HepG2 (cell line): ENCODE data around the gene HERPUD2. TPM values are rescaled to one million over a fixed set of nuclear protein-coding genes. Genes with fewer than 3 reads are reported as not detected.
A peak's percentile ranks its signal among the peaks of the same experiment; 100 is the strongest.

Source experiments
- ATF7-NPFF ChIP-seq: sonication (generic); formaldehyde crosslinking; IDR thresholded peaks from 2 replicates; pipeline ENCODE4 v1.8.1; 2023; ENCODE audit warnings: mild to moderate bottlenecking, low read depth, missing genetic modification reagents, moderate library complexity
- ATM ChIP-seq: fragments of 450-650 bp; IDR thresholded peaks from 2 replicates; pipeline ENCODE4 v1.7.1; 2017; ENCODE audit warnings: mild to moderate bottlenecking, borderline replicate concordance
- CBX1 ChIP-seq: IDR thresholded peaks from one replicate; pipeline ENCODE4 v1.6.1; 2016; ENCODE audit warnings: antibody characterized with exemption, low read depth
- CEBPG ChIP-seq: IDR thresholded peaks from 2 replicates; pipeline ENCODE4 v1.6.1; 2016
- GATAD2A ChIP-seq: IDR thresholded peaks from 2 replicates; pipeline ENCODE4 v1.6.1; 2016
- HOXA7 ChIP-seq: sonication (generic); formaldehyde crosslinking; IDR thresholded peaks from 2 replicates; pipeline ENCODE4 v1.8.1; 2022; ENCODE audit warnings: mild to moderate bottlenecking, missing genetic modification reagents, moderate library complexity
- KDM5A ChIP-seq: fragments of 200-600 bp; sonication (generic); IDR thresholded peaks from 2 replicates; pipeline ENCODE4 v1.7.0; 2018; ENCODE audit warnings: antibody characterized with exemption, mild to moderate bottlenecking, low read length, borderline replicate concordance
- MED1 ChIP-seq: sonication (generic); formaldehyde crosslinking; IDR thresholded peaks from 2 replicates; pipeline ENCODE4 v1.4.0; 2020; ENCODE audit warnings: missing genetic modification reagents
- PHF8 ChIP-seq: sonication (generic); formaldehyde crosslinking; IDR thresholded peaks from 2 replicates; pipeline ENCODE4 v1.5.0; 2020; ENCODE audit warnings: missing genetic modification reagents
- RFX5 ChIP-seq: IDR thresholded peaks from 2 replicates; pipeline ENCODE4 v1.6.1; 2011; ENCODE audit warnings: low read depth, low read length, improper control_type of control experiment
- RXRA ChIP-seq: sonication (generic); formaldehyde crosslinking; IDR thresholded peaks from 2 replicates; pipeline ENCODE4 v1.5.1; 2020; ENCODE audit warnings: missing genetic modification reagents
- SIN3B ChIP-seq: fragments of 150-350 bp; IDR thresholded peaks from 2 replicates; pipeline ENCODE4 v1.6.1; 2014; ENCODE audit warnings: low read length
- SKI ChIP-seq: fragments of 450-650 bp; IDR thresholded peaks from one replicate; pipeline ENCODE4 v1.6.1; 2018; ENCODE audit warnings: mild to moderate bottlenecking; ENCODE audit not compliant: partially characterized antibody
- SMAD3 ChIP-seq: sonication (generic); formaldehyde crosslinking; IDR thresholded peaks from 2 replicates; pipeline ENCODE4 v1.4.0; 2020; ENCODE audit warnings: missing genetic modification reagents
- SRSF4 ChIP-seq: fragments of 200-400 bp; formaldehyde crosslinking; IDR thresholded peaks from one replicate; pipeline ENCODE4 v1.6.1; 2018; ENCODE audit warnings: mild to moderate bottlenecking, low read depth, low read length, moderate library complexity; ENCODE audit not compliant: poor library complexity, severe bottlenecking
- SSRP1 ChIP-seq: IDR thresholded peaks from 2 replicates; pipeline ENCODE4 v1.6.1; 2016; ENCODE audit warnings: control low read depth
- ZNF30 ChIP-seq: sonication (generic); formaldehyde crosslinking; IDR thresholded peaks from 2 replicates; pipeline ENCODE4 v1.5.0; 2020; ENCODE audit warnings: mild to moderate bottlenecking, missing genetic modification reagents
- ZNF430 ChIP-seq: sonication (generic); formaldehyde crosslinking; IDR thresholded peaks from 2 replicates; pipeline ENCODE4 v1.9.0; 2021; ENCODE audit warnings: mild to moderate bottlenecking, missing genetic modification reagents
- ZSCAN21 ChIP-seq: sonication (generic); formaldehyde crosslinking; IDR thresholded peaks from 2 replicates; pipeline ENCODE4 v1.8.0; 2022; ENCODE audit warnings: mild to moderate bottlenecking, missing genetic modification reagents, moderate library complexity, borderline replicate concordance
- polyA plus RNA-seq, 8 experiments: library from polyadenylated mRNA; depleted of rRNA in 3 of 8; stranded (reverse) in 7 of 8; unstranded in 1 of 8; fragments of >200 nt; fragmentation: Illumina TruSeq in 4 of 8; extraction: Trizol in 4 of 8; gene quantifications; 2 replicates each; pipeline versions ENCODE4 v1.2.1 to v1.2.3, GENCODE V29; 2011 to 2016; ENCODE audit warnings: low read depth in 4 of 8, missing spikeins in 1 of 8, mixed read lengths in 1 of 8; ENCODE audit not compliant: insufficient read depth in 1 of 8
- total RNA-seq, 5 experiments: library from RNA; depleted of rRNA; stranded (reverse); fragments of >200 nt; fragmentation: Illumina TruSeq; extraction: Trizol; gene quantifications; 2 replicates each; pipeline ENCODE4 v1.2.3, GENCODE V29; 2016; ENCODE audit warnings: low read depth in 1 of 5
- TF ChIP-seq, protein P1 (sequence below): sonication (generic); formaldehyde crosslinking; IDR thresholded peaks from 2 replicates; pipeline ENCODE4 v1.8.0; 2022; ENCODE audit warnings: mild to moderate bottlenecking, missing genetic modification reagents
- TF ChIP-seq, protein P2 (sequence below): IDR thresholded peaks from 2 replicates; pipeline ENCODE4 v1.6.1; 2012; ENCODE audit warnings: low read length, improper control_type of control experiment
- TF ChIP-seq, protein P3 (sequence below): sonication (generic); formaldehyde crosslinking; IDR thresholded peaks from 2 replicates; pipeline ENCODE4 v1.4.0; 2020; ENCODE audit warnings: mild to moderate bottlenecking, missing genetic modification reagents

The HERPUD2 gene
- total and polyA plus RNA-seq, 2 of the 13 experiments (the other 11 are each of a cell fraction or from before 2014, with no cell fraction given): 10.7 to 38.6 TPM

DNA sequence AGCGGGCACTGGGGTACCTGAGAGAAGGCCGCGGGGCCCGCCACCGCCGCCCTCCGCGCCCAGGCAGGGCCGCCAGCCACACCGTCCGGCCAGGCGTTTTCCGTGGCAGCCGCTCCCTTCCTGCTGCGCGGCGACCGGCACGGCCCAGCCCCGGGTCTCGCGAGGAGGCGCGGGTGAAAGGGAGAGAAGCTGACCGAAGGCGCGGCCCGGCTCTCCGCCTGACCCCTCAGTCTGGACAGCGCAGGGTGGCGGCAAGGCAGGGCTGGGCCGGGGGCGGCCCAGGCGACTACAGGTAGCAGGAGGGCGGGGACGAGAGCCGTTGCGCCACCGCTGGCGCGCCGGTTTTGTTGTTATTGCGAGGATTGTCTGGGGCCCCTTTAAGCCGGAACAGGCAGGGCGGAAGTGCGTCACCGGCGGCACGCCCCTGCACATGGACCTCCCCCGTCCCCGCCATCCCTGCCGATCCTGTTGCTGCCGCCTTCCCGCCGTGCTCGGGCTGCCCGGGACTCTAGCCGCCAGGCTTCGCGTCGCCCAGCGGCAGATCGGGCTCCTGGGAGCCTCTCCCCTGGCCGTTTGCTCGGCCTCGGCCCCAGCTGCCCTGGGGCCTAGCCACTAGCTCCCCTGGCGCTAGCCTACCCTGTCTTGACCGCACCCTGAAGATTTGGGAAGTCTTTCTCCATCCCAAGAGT lies at the start of gene HERPUD2 (continued):
- no peak for TF ChIP-seq RFX5
- TF ChIP-seq SKI: peak; percentile 97
- TF ChIP-seq MED1 (CRISPR knock-in tag): peak; percentile 45; the same call in 1 of the 2 replicates
- no peak for TF ChIP-seq ATM
- TF ChIP-seq, protein P1, sequence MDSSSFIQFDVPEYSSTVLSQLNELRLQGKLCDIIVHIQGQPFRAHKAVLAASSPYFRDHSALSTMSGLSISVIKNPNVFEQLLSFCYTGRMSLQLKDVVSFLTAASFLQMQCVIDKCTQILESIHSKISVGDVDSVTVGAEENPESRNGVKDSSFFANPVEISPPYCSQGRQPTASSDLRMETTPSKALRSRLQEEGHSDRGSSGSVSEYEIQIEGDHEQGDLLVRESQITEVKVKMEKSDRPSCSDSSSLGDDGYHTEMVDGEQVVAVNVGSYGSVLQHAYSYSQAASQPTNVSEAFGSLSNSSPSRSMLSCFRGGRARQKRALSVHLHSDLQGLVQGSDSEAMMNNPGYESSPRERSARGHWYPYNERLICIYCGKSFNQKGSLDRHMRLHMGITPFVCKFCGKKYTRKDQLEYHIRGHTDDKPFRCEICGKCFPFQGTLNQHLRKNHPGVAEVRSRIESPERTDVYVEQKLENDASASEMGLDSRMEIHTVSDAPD (CRISPR knock-in tag): no peak
- peak; percentile 85; the same call in 1 of the 2 replicates for TF ChIP-seq ATF7-NPFF
- no peak for TF ChIP-seq HOXA7 (CRISPR knock-in tag)
- TF ChIP-seq SIN3B: no peak
- TF ChIP-seq PHF8 (CRISPR knock-in tag): peak; percentile 97
- TF ChIP-seq ZNF30 (CRISPR knock-in tag): no peak
- peak; percentile 91 for TF ChIP-seq CEBPG (CRISPR knock-in tag)
- TF ChIP-seq, protein P2, sequence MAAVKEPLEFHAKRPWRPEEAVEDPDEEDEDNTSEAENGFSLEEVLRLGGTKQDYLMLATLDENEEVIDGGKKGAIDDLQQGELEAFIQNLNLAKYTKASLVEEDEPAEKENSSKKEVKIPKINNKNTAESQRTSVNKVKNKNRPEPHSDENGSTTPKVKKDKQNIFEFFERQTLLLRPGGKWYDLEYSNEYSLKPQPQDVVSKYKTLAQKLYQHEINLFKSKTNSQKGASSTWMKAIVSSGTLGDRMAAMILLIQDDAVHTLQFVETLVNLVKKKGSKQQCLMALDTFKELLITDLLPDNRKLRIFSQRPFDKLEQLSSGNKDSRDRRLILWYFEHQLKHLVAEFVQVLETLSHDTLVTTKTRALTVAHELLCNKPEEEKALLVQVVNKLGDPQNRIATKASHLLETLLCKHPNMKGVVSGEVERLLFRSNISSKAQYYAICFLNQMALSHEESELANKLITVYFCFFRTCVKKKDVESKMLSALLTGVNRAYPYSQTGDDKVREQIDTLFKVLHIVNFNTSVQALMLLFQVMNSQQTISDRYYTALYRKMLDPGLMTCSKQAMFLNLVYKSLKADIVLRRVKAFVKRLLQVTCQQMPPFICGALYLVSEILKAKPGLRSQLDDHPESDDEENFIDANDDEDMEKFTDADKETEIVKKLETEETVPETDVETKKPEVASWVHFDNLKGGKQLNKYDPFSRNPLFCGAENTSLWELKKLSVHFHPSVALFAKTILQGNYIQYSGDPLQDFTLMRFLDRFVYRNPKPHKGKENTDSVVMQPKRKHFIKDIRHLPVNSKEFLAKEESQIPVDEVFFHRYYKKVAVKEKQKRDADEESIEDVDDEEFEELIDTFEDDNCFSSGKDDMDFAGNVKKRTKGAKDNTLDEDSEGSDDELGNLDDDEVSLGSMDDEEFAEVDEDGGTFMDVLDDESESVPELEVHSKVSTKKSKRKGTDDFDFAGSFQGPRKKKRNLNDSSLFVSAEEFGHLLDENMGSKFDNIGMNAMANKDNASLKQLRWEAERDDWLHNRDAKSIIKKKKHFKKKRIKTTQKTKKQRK: no peak
- TF ChIP-seq, protein P3, sequence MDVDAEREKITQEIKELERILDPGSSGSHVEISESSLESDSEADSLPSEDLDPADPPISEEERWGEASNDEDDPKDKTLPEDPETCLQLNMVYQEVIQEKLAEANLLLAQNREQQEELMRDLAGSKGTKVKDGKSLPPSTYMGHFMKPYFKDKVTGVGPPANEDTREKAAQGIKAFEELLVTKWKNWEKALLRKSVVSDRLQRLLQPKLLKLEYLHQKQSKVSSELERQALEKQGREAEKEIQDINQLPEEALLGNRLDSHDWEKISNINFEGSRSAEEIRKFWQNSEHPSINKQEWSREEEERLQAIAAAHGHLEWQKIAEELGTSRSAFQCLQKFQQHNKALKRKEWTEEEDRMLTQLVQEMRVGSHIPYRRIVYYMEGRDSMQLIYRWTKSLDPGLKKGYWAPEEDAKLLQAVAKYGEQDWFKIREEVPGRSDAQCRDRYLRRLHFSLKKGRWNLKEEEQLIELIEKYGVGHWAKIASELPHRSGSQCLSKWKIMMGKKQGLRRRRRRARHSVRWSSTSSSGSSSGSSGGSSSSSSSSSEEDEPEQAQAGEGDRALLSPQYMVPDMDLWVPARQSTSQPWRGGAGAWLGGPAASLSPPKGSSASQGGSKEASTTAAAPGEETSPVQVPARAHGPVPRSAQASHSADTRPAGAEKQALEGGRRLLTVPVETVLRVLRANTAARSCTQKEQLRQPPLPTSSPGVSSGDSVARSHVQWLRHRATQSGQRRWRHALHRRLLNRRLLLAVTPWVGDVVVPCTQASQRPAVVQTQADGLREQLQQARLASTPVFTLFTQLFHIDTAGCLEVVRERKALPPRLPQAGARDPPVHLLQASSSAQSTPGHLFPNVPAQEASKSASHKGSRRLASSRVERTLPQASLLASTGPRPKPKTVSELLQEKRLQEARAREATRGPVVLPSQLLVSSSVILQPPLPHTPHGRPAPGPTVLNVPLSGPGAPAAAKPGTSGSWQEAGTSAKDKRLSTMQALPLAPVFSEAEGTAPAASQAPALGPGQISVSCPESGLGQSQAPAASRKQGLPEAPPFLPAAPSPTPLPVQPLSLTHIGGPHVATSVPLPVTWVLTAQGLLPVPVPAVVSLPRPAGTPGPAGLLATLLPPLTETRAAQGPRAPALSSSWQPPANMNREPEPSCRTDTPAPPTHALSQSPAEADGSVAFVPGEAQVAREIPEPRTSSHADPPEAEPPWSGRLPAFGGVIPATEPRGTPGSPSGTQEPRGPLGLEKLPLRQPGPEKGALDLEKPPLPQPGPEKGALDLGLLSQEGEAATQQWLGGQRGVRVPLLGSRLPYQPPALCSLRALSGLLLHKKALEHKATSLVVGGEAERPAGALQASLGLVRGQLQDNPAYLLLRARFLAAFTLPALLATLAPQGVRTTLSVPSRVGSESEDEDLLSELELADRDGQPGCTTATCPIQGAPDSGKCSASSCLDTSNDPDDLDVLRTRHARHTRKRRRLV (CRISPR knock-in tag): no peak
- peak; percentile 30; the same call in 1 of the 2 replicates for TF ChIP-seq GATAD2A
- peak; percentile 78; the same call in 1 of the 2 replicates for TF ChIP-seq ZSCAN21
- no peak for TF ChIP-seq SSRP1 (CRISPR knock-in tag)
- TF ChIP-seq SMAD3: peak; percentile 59; the same call in 1 of the 2 replicates
- TF ChIP-seq SRSF4: no peak
- peak; percentile 75; the same call in 1 of the 2 replicates for TF ChIP-seq RXRA (CRISPR knock-in tag)
- TF ChIP-seq CBX1: peak; percentile 88
- TF ChIP-seq ZNF430: peak; percentile 70; the same call in 1 of the 2 replicates
- TF ChIP-seq KDM5A: peak; percentile 47
